GM12865 (cell line): Measurements from ENCODE around the gene SLC25A19.

Source experiments
- DNase-seq: peaks from one replicate; pipeline ENCODE4 v3.0.0; 2010; ENCODE audit warnings: low read depth
- H3K4me3 ChIP-seq: 2 replicates; pipeline ENCODE4 v1.5.1; 2011; ENCODE audit warnings: mild to moderate bottlenecking, low read depth, low read length, control low read depth
- CTCF ChIP-seq: IDR thresholded peaks from 2 replicates; pipeline ENCODE4 v1.5.1; 2011; ENCODE audit warnings: low read length, control low read depth, low read depth, inconsistent platforms; ENCODE audit not compliant: insufficient read depth; ENCODE audit errors: missing control alignments

Gene SLC25A19

GRCh38 chr17:75317671-75318070 lies 28.4 kb upstream of the SLC25A19 start:
- DNase-seq, result no peak
- no peak overlapping the region for H3K4me3 ChIP-seq
- TF ChIP-seq CTCF, result no peak

- DNase-seq, result peak; percentile 38
- TF ChIP-seq CTCF, result no peak
- H3K4me3 ChIP-seq, result no peak overlapping the region
These were observed 27.0 kb upstream of the SLC25A19 start for GRCh38 chr17:75316253-75316652.

- DNase-seq, result peak; percentile 79
- TF ChIP-seq CTCF, result no peak
- peak overlapping the region; percentile 7 for H3K4me3 ChIP-seq
These were observed 26.5 kb upstream of the SLC25A19 start for GRCh38 chr17:75315541-75316243.

GRCh38 chr17:75313941-75314551 lies 24.8 kb upstream of the SLC25A19 start:
- DNase-seq, result peak; percentile 84
- no peak for TF ChIP-seq CTCF
- no peak overlapping the region for H3K4me3 ChIP-seq

GRCh38 chr17:75308732-75309629 lies 19.7 kb upstream of the SLC25A19 start:
- TF ChIP-seq CTCF, result no peak
- H3K4me3 ChIP-seq, result no peak overlapping the region
- no peak for DNase-seq

GRCh38 chr17:75307957-75308731 lies 18.9 kb upstream of the SLC25A19 start:
- no peak for DNase-seq
- TF ChIP-seq CTCF, result no peak
- no peak overlapping the region for H3K4me3 ChIP-seq
